Gastrocnemius medialis (tissue), 4 donors: ENCODE data around the gene ADAMTSL2. TPM values are rescaled to one million over a fixed set of nuclear protein-coding genes. Genes with fewer than 3 reads are reported as not detected.
A peak's percentile ranks its signal among the peaks of the same experiment; 100 is the strongest.

Experiments used
- ATAC-seq, 2 donors: fragments of 150-250 bp; one replicate each; pipeline ENCODE4 v1.9.1; 2016
- DNase-seq, 2 donors: peaks; one replicate each; pipeline ENCODE4 v3.0.0-alpha.2; 2019
- H3K27ac ChIP-seq, 4 donors: fragments of 200-600 bp; sonication (generic); 1 replicate in 1 of 4; 2 replicates in 3 of 4; pipeline ENCODE4 v1.5.1; 2016 to 2018; ENCODE audit warnings: mild to moderate bottlenecking in 2 of 4, moderate library complexity in 1 of 4
- H3K27me3 ChIP-seq, 3 donors: fragments of 200-600 bp; sonication (generic) in 2 of 3; 1 replicate in 1 of 3; 2 replicates in 2 of 3; pipeline versions ENCODE4 v1.5.1 to v1.6.0; 2016 to 2019; ENCODE audit warnings: mild to moderate bottlenecking in 1 of 3, moderate library complexity in 1 of 3
- H3K36me3 ChIP-seq, 2 donors: fragments of 200-600 bp; sonication (generic) in 1 of 2; one replicate each; pipeline ENCODE4 v1.5.1; 2017 to 2018
- H3K4me1 ChIP-seq, 2 donors: fragments of 200-600 bp; sonication (generic) in 1 of 2; one replicate each; pipeline ENCODE4 v1.5.1; 2016 to 2017; ENCODE audit warnings: mild to moderate bottlenecking in 2 of 2
- H3K4me3 ChIP-seq, 4 donors: fragments of 200-600 bp; sonication (generic) in 3 of 4; 1 replicate in 1 of 4; 2 replicates in 3 of 4; pipeline ENCODE4 v1.5.1; 2016 to 2019; ENCODE audit warnings: mild to moderate bottlenecking in 2 of 4
- H3K9me3 ChIP-seq, 3 donors: fragments of 200-600 bp; sonication (generic) in 2 of 3; 1 replicate in 1 of 3; 2 replicates in 2 of 3; pipeline ENCODE4 v1.5.1; 2016 to 2019
- CTCF ChIP-seq, 5 experiments: fragments of 450-650 bp in 3 of 5; fragments of 200-600 bp in 2 of 5; sonication (generic) in 2 of 5; IDR thresholded peaks in 4 of 5; conservative IDR thresholded peaks in 1 of 5; 1 replicate in 4 of 5; 2 replicates in 1 of 5; pipeline ENCODE4 v1.5.1; 2016 to 2019; ENCODE audit warnings: antibody characterized with exemption in 5 of 5, mild to moderate bottlenecking in 3 of 5, moderate library complexity in 3 of 5
- POLR2A ChIP-seq, 2 donors: fragments of 450-650 bp; IDR thresholded peaks; one replicate each; pipeline ENCODE4 v1.6.1; 2017; ENCODE audit warnings: antibody characterized with exemption in 2 of 2, mild to moderate bottlenecking in 2 of 2, moderate library complexity in 2 of 2
- in situ Hi-C, 4 donors: fragments of 200-750 bp; cut with MboI; loops; one replicate each; pipeline versions ENCODE4 v1.15.0 to v1.8.0; 2017; ENCODE audit warnings: low sequenced_read_pairs in 4 of 4
- intact Hi-C: fragments of 100-400 bp; cut with DNase I; formaldehyde crosslinking; loops from one replicate; pipeline ENCODE4 v1.15.1; 2023; ENCODE audit warnings: low total_unique reads
- total RNA-seq, 4 donors: library from RNA; depleted of rRNA; stranded (reverse); fragments of >200 nt; gene quantifications; one replicate each; pipeline versions ENCODE4 v1.1.0 to v1.2.3, GENCODE V29; 2016

Gene ADAMTSL2
- total RNA-seq, 4 donors from 2014 or later: 0.10 to 1.8 (median 0.44) TPM

GRCh38 chr9:133502112-133502511 lies 32.4 kb upstream of the ADAMTSL2 start:
- peaks cover 0 to 6% (median 3%) of the 10 kb centered on the region in 3 donors for H3K9me3 ChIP-seq
- H3K27ac ChIP-seq: no peak overlapping the region
- DNase-seq (no peak), ATAC-seq (no peak)
- intact Hi-C loops (no loop called here), in situ Hi-C loops (no loop called here)
- peaks cover 0 to 7% (median 0%) of the 10 kb centered on the region in 3 donors for H3K27me3 ChIP-seq
- H3K4me3 ChIP-seq: no peak overlapping the region
- H3K4me1 ChIP-seq: no peaks in the 10 kb centered on the region
- H3K36me3 ChIP-seq: no peaks in the 10 kb centered on the region
- no peak for TF ChIP-seq CTCF (IDR thresholded peaks at IDR 0.05 in 4 of 5, conservative IDR thresholded peaks at IDR 0.05 in 1 of 5)
- TF ChIP-seq POLR2A (IDR thresholded peaks at IDR 0.05): no peak

- Histone ChIP-seq H3K4me1 (no peaks in the 10 kb centered on the region), H3K27ac (peak overlapping the region in 2 of 4 donors; percentile 18 to 54), H3K4me3 (no peak overlapping the region), H3K9me3 (peaks cover 0 to 6% (median 3%) of the 10 kb centered on the region in 3 donors), H3K27me3 (peaks cover 8 to 14% (median 8%) of the 10 kb centered on the region in 3 donors), H3K36me3 (no peaks in the 10 kb centered on the region)
- intact Hi-C loops: no loop called here
- in situ Hi-C loops: no loop called here
- DNase-seq (no peak), ATAC-seq (no peak)
- TF ChIP-seq CTCF (IDR thresholded peaks at IDR 0.05 in 4 of 5, conservative IDR thresholded peaks at IDR 0.05 in 1 of 5): no peak
- TF ChIP-seq POLR2A (IDR thresholded peaks at IDR 0.05): no peak
Measured at GRCh38 chr9:133505186-133505830, 29.2 kb upstream of the ADAMTSL2 start.

GRCh38 chr9:133505901-133506652 lies 28.4 kb upstream of the ADAMTSL2 start:
- peaks cover 10 to 20% (median 13%) of the 10 kb centered on the region in 3 donors for H3K27me3 ChIP-seq
- peaks cover 0 to 6% (median 3%) of the 10 kb centered on the region in 3 donors for H3K9me3 ChIP-seq
- no peaks in the 10 kb centered on the region for H3K36me3 ChIP-seq
- peak overlapping the region in 2 of 4 donors; percentile 18 to 54 for H3K27ac ChIP-seq
- TF ChIP-seq CTCF (IDR thresholded peaks at IDR 0.05 in 4 of 5, conservative IDR thresholded peaks at IDR 0.05 in 1 of 5): no peak
- TF ChIP-seq POLR2A (IDR thresholded peaks at IDR 0.05): no peak
- in situ Hi-C loops (no loop called here), intact Hi-C loops (no loop called here)
- ATAC-seq: peak in 1 of 2 donors; percentile 53
- H3K4me3 ChIP-seq: no peak overlapping the region
- H3K4me1 ChIP-seq: no peaks in the 10 kb centered on the region
- DNase-seq: peak in 1 of 2 donors; percentile 52

GRCh38 chr9:133506653-133507038 lies 27.9 kb upstream of the ADAMTSL2 start:
- Histone ChIP-seq H3K4me3 (no peak overlapping the region), H3K36me3 (no peaks in the 10 kb centered on the region), H3K27ac (no peak overlapping the region), H3K4me1 (no peaks in the 10 kb centered on the region), H3K27me3 (peaks cover 12 to 22% (median 13%) of the 10 kb centered on the region in 3 donors), H3K9me3 (peaks cover 0 to 6% (median 3%) of the 10 kb centered on the region in 3 donors)
- DNase-seq: peak in 1 of 2 donors; percentile 45
- intact Hi-C loops (no loop called here), in situ Hi-C loops (no loop called here)
- TF ChIP-seq CTCF (IDR thresholded peaks at IDR 0.05 in 4 of 5, conservative IDR thresholded peaks at IDR 0.05 in 1 of 5): no peak
- TF ChIP-seq POLR2A (IDR thresholded peaks at IDR 0.05): no peak
- ATAC-seq: peak; percentile 37 to 60
